T47D (cell line): ENCODE data around the gene C12orf42.
"Not testable (repeated sequence)": the region's sequence is repeated elsewhere in the genome, so short reads cannot be mapped to it uniquely, and the experiment has no call there.

ENCODE experiments used
- DNase-seq, 2 experiments: peaks; one replicate each; pipeline versions ENCODE4 v3.0.0 to v3.0.0-alpha.2; 2011 to 2012; ENCODE audit warnings: low read depth in 1 of 2, low spot score in 1 of 2
- JUND ChIP-seq: IDR thresholded peaks from 2 replicates; pipeline ENCODE4 v1.6.1; 2012; ENCODE audit warnings: low read depth
- in situ Hi-C: cut with HindIII; loops from 2 replicates; pipeline ENCODE4 v1.10.0; 2016; ENCODE audit warnings: low sequenced_read_pairs, low pct_unique_long_range_greater_than_20kb

Gene C12orf42

GRCh38 chr12:103431950-103432349 is 63.8 kb downstream of the C12orf42 start:
- TF ChIP-seq JUND = no peak
- DNase-seq = peak in 1 of 2 experiments; percentile 21
- in situ Hi-C loops = no loop called here

GRCh38 chr12:103431387-103431786 is 64.4 kb downstream of the C12orf42 start:
- in situ Hi-C loops = no loop called here
- DNase-seq = no peak
- TF ChIP-seq JUND = no peak

GRCh38 chr12:103425674-103426073 is 70.1 kb downstream of the C12orf42 start:
- in situ Hi-C loops, DNase-seq: not testable (repeated sequence)

GRCh38 chr12:103424849-103425586 is 70.8 kb downstream of the C12orf42 start:
- peak in 1 of 2 experiments; percentile 21 for DNase-seq
- in situ Hi-C loops = not testable (repeated sequence)

GRCh38 chr12:103423516-103423910 is 72.3 kb downstream of the C12orf42 start:
- TF ChIP-seq JUND = no peak
- no peak for DNase-seq
- in situ Hi-C loops = no loop called here

- in situ Hi-C loops = no loop called here
- no peak for DNase-seq
- TF ChIP-seq JUND = no peak
These were observed 72.8 kb downstream of the C12orf42 start for GRCh38 chr12:103422746-103423515.

- TF ChIP-seq JUND = no peak
- in situ Hi-C loops = no loop called here
- no peak for DNase-seq
These were observed 73.4 kb downstream of the C12orf42 start for GRCh38 chr12:103422328-103422727.

GRCh38 chr12:103421402-103421801 is 74.4 kb downstream of the C12orf42 start:
- in situ Hi-C loops = no loop called here
- no peak for TF ChIP-seq JUND
- DNase-seq = no peak

GRCh38 chr12:103415681-103416080 is 80.1 kb downstream of the C12orf42 start:
- in situ Hi-C loops = no loop called here
- DNase-seq = no peak
- no peak for TF ChIP-seq JUND

- DNase-seq = peak in 1 of 2 experiments; percentile 74
- peak; percentile 83 for TF ChIP-seq JUND
- in situ Hi-C loops = no loop called here
These were observed 94.3 kb downstream of the C12orf42 start for GRCh38 chr12:103401421-103401820.

- in situ Hi-C loops = no loop called here
- no peak for DNase-seq
- no peak for TF ChIP-seq JUND
These were observed 95.8 kb downstream of the C12orf42 start for GRCh38 chr12:103399986-103400385.

GRCh38 chr12:103397536-103397935 is 98.2 kb downstream of the C12orf42 start:
- DNase-seq = no peak
- in situ Hi-C loops = no loop called here
- no peak for TF ChIP-seq JUND

- no peak for TF ChIP-seq JUND
- no peak for DNase-seq
- in situ Hi-C loops = no loop called here
These were observed 103.0 kb downstream of the C12orf42 start for GRCh38 chr12:103392722-103393121.
